Measurements from ENCODE around the gene CNGA2.

DNA sequence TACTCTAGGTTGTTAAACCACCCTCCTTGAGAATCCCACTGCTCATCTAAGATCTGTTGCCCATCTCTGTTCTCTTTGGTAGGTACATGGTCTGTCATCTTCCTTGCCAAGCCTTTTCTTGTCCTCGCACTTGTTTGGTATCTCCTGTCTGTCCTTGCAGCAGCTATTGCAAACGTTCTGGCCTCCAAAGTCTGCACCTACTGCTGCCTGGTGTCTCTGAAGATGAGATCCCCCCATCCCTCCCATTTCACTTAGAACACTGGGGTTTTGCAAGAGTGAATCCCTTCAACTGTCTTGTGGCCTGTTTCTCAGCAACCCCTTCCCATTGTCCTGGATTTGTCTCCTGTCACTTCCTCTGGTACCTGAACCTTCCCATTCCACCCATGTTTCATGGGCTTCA lies 673 bp downstream of the CNGA2 start:
- TF ChIP-seq POLR2A (IDR thresholded peaks at IDR 0.05; ENCODE audit: low read depth, low read length): no peak
- no peak for TF ChIP-seq POLR2AphosphoS5 (IDR thresholded peaks at IDR 0.05; ENCODE audit: low read depth, low read length)
- TF ChIP-seq TAF1 (IDR thresholded peaks at IDR 0.05; ENCODE audit: low read depth, low read length): no peak

Measured in GM12891 (cell line).